ENCODE measurements around the gene PLCB1.
"Not testable (repeated sequence)": the region's sequence is repeated elsewhere in the genome, so short reads cannot be mapped to it uniquely, and the experiment has no call there.

The PLCB1 gene

GRCh38 chr20:8379125-8379524, 247.1 kb downstream of the PLCB1 start:
- DNase-seq: not testable (repeated sequence)

GRCh38 chr20:8385247-8385646, 253.2 kb downstream of the PLCB1 start:
- no peak for DNase-seq

- DNase-seq: no peak
These were observed 254.9 kb downstream of the PLCB1 start for GRCh38 chr20:8386991-8387390.

- peak; percentile 3 for DNase-seq
These were observed 256.1 kb downstream of the PLCB1 start for GRCh38 chr20:8388141-8388540.

DNA sequence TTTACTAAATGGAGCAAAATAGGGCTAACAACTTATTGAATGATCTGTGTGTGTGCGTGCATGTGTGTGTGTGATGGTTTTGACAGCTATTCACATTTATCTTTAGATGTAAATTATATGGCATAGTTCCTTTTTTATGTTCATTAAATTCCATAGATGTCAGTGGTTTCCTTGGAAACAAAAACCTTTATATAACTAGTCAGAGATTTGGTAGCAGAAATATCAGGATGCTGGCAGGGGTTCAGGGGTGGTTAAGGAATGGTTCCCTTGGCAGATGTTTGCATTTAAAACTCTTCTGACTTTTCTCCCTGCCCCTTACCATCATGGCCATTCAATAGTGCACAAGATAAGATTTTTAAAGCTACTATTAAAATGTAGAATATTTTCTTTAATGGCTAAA, 256.6 kb downstream of the PLCB1 start:
- DNase-seq: no peak

DNA sequence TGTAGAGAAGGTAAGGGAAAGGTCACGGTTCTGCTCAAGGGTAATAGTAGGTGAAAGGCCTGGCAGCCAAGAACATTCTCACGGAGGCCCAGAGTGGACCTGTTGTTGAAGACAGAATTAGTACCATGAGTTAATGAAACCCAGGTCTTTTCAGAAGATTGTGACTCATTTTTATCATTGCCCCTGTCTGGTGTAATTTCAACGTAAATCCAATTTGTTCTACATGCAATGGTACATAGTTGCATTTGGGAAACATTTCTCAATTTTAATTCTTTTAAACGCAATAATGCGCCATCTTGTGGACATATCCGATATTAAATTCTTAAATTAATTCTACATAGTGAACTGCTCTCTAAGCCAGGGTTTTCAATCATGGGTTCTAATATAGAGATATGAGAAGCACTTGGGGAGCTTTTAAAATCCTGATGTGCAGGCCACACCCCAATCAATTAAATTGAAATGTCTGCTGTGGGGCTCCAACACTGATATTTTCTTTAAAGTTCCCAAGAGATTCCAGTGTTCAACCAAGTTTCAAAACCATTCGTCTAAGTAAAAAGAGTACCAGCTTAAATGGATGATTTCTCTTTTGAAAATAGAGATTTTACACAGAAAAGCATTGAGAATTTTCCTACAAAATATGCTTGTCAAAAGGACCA, 257.4 kb downstream of the PLCB1 start:
- peak; percentile 33 for DNase-seq

GRCh38 chr20:8390037-8390433, 258.0 kb downstream of the PLCB1 start:
- no peak for DNase-seq

DNA sequence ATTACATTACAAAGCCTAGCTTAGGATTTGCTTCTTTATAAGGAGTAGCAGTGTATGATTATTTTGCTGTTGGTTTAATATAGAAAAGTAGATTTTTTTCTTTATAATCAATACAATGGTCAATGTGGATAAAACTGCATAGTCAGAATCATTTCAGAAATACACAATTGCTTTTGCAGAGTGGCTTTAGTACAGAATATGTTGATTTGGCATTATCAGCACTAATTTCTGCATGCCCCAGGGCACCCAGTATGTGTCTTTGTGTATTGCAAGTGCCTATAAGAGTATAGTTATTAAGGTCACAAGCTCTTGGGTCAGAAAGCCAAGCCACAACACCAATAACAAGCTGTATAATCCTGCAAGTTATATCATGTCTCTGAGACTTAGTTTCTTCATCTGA, 258.4 kb downstream of the PLCB1 start:
- no peak for DNase-seq

- DNase-seq: no peak
These were observed 261.3 kb downstream of the PLCB1 start for GRCh38 chr20:8393381-8393780.

DNA sequence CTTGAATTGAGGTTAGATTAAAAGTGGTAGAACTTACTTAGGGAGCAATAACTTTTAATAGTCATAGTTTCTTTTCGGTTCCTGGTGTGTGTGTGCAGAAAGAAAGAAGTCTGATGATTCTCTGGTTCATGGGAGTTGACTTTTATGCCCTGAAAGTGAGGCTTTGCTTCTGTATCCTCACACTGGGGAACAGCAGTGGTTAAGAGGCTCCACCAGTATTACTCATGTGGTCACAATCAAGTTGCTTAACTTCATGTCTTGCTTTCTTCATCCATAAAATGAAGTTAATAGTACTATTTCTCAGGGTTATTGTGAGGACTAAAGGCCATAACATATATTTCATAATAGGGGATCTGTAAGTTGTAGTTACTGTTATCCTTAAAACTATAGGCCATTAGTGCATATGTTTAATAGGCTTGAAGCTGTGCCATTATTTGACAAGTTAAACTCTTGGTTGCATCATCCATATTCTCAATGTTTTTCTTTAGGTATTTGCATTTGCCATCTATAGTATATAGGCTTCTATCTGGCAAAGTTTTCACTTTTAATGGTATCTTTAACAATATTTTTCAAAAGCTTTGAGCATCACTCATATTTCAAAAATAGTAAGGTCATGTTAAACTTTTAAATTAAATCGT, 262.4 kb downstream of the PLCB1 start:
- no peak for DNase-seq

DNA sequence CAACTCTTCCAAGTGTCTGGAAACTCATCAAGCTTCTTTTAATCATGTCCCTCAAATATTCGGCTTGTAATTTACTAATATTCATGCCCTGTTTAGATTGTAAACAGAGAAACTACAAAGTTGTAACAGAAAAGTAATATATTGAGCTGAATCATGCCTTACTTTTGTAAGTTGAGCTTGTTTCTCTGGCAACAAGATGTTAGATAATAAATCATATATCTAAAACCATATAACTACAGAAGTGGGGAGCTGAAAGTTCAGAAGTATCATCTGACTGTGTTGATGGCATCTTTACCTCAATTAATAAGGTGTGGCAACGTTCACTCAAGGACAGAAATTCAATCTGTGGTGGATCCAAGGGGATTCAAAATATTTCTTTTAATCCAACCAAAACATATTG, 263.9 kb downstream of the PLCB1 start:
- DNase-seq: no peak

- DNase-seq: no peak
These were observed 266.4 kb downstream of the PLCB1 start for GRCh38 chr20:8398263-8399051.

DNA sequence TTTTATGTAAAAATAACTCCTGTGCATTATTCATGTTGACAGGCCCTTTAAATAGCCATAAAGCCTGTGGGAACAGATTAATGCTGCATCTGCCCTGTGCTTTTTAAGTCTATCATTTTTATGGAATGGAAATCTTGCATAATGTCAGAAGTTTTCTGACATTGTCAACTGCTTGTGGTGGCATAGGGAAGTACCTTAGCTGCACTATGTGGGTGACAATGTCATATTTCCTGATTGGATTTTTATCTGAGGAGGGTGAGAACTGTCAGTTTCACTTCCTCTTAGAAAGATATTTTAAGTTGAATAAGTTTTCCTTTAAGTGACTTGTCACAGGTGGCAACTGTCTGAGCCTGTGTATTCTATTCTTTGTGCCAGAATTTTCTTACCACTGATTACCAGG, 267.9 kb downstream of the PLCB1 start:
- no peak for DNase-seq

- DNase-seq: no peak
These were observed 268.4 kb downstream of the PLCB1 start for GRCh38 chr20:8400486-8400885.

- DNase-seq: no peak
These were observed 269.5 kb downstream of the PLCB1 start for GRCh38 chr20:8401556-8401955.

DNA sequence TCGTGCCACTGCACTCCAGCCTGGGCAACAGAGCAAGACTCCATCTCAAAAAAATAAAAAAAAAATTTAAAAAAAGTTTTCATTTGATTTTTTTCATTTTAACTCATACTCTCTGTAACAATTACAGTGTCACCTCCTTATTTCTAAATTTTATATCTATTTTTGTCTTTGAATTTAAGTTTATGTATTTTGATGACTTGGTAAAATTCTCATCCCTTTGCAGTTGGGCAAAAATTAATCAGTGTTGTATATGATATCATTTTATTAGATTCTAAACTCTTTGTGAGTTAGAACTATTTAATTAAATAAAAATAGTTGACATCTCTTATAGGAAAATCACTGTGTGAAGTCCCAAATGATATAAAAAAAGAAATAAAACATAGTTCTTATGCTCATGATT, 270.7 kb downstream of the PLCB1 start:
- DNase-seq: no peak

DNA sequence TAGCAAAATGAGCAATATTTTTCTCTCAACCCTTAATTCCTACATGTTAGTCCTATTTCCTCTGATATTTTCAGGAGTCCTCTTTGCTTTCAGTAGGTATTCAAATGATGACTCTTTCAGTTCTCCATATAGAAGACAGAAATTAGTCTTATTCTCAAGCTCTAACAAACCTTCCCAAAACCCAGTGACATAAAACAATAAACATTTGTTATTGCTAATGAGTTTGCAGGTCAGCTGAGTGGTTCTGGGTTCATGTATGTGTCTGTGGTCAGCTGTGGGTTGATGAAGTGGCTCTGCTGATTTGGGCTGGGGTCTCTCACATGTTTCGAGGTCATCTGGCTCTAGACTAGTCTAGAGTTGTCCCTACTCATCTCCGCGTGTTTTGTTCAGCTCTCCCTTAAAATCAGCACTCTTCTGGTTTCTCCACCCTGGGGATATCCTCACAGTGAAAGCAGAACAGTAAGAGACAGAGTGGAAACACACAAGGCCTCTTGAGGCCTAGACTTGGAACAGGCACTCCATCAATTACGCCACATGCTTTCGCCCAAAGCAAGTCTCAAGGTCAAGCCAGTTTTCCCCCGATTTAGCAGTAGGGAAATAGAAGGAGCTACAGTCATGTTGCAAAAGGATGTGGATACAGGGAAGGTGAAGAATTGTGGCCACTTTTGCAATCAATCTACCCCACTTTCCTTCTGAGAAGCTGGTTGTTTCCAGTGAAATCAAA, 273.0 kb downstream of the PLCB1 start:
- DNase-seq: no peak

- no peak for DNase-seq
These were observed 274.3 kb downstream of the PLCB1 start for GRCh38 chr20:8406391-8406790.

- DNase-seq: no peak
These were observed 276.7 kb downstream of the PLCB1 start for GRCh38 chr20:8408587-8409307.

GRCh38 chr20:8413691-8414090, 281.6 kb downstream of the PLCB1 start:
- DNase-seq: no peak

- peak; percentile 38 for DNase-seq
These were observed 282.7 kb downstream of the PLCB1 start for GRCh38 chr20:8414586-8415274.

- DNase-seq: no peak
These were observed 289.9 kb downstream of the PLCB1 start for GRCh38 chr20:8421981-8422380.
